Measurements from ENCODE around the gene FRMD3. TPM values are rescaled to one million over a fixed set of nuclear protein-coding genes. Genes with fewer than 3 reads are reported as not detected.

The FRMD3 gene
- total RNA-seq, 1 experiment from 2014 or later: 1.9 TPM

DNA sequence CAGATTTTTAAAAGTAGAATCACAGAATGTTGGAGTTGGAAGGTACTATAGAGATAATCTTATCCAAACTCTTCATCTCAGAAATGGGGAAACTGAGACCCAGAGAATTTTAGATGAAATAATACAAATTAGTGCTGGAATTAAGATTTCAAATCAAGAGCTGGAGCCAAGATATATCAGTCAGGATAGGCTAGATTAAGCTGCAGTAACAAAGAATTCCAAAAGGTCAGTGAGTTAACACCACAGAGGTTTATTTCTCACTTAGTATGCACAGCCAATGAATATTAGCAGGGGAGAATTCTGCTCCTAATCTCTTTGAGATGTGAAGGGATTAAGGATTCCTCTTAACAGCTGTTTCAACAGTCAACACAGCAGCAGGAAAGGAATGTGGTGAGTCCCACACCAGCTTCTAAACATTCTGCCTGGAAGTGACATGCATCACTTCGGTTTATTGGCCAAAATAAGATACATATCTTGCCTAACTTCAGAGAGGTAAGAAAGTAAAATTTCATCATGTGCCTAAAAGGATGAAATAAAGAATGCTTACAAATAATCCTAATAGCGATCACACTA lies 136.8 kb downstream of the FRMD3 start:
- ChIA-PET POLR2A (ENCODE audit: unreplicated experiment) (no interaction called here), CTCF (no interaction called here)
- H3K79me2 ChIP-seq (ENCODE audit: low read depth): no peaks in the 10 kb centered on the region
- no TSS peak for BruUV-seq (replicated peaks)
- no peak overlapping the region for H3K4me3 ChIP-seq
- no peak overlapping the region for H2AFZ ChIP-seq
- TF ChIP-seq EZH2 (IDR thresholded peaks at IDR 0.05; ENCODE audit: low read depth): no peak
- TF ChIP-seq, protein P1, sequence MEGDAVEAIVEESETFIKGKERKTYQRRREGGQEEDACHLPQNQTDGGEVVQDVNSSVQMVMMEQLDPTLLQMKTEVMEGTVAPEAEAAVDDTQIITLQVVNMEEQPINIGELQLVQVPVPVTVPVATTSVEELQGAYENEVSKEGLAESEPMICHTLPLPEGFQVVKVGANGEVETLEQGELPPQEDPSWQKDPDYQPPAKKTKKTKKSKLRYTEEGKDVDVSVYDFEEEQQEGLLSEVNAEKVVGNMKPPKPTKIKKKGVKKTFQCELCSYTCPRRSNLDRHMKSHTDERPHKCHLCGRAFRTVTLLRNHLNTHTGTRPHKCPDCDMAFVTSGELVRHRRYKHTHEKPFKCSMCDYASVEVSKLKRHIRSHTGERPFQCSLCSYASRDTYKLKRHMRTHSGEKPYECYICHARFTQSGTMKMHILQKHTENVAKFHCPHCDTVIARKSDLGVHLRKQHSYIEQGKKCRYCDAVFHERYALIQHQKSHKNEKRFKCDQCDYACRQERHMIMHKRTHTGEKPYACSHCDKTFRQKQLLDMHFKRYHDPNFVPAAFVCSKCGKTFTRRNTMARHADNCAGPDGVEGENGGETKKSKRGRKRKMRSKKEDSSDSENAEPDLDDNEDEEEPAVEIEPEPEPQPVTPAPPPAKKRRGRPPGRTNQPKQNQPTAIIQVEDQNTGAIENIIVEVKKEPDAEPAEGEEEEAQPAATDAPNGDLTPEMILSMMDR (conservative IDR thresholded peaks at IDR 0.05): no peak
- DNase-seq: no peak
- intact Hi-C loops (cut with micrococcal nuclease; ENCODE audit: unreplicated experiment): no loop called here
- no peaks in the 10 kb centered on the region for H3K9me2 ChIP-seq (ENCODE audit: insufficient read depth)
- no peaks in the 10 kb centered on the region for H3K27me3 ChIP-seq (ENCODE audit: insufficient read depth, low read depth)
- no peaks in the 10 kb centered on the region for H3F3A ChIP-seq (ENCODE audit: insufficient read depth, low read depth)
- no peak overlapping the region for H3K27ac ChIP-seq
- no peak overlapping the region for H3K4me2 ChIP-seq
- no peaks in the 10 kb centered on the region for H3K36me3 ChIP-seq (ENCODE audit: low read depth)
- H3K9me3 ChIP-seq (ENCODE audit: insufficient read depth, low read depth): no peaks in the 10 kb centered on the region
- no peaks in the 10 kb centered on the region for H3K4me1 ChIP-seq (replicated peaks; ENCODE audit: insufficient read depth)
- H4K20me1 ChIP-seq (ENCODE audit: insufficient read depth): no peaks in the 10 kb centered on the region

DNA sequence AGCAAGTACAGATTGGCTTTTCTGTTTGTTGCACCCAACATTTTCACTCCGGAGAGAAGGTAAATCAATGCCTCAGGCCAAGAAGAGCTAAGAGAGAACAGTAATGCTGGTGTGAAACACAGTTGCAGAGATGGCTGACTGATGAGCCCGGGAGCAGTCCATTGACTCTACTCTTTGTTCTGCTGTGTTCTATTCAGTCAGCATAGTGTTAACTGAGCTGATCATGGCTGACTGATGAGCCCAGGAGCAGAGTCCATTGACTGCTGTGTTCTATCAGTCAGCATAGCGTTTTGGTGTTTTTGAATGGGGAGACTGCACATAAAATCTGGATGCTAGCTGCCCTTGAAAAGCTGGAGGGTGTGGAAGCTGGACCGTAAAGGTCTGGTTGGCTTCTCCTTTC lies 141.4 kb downstream of the FRMD3 start:
- BruUV-seq (replicated peaks): no TSS peak
- H3K9me2 ChIP-seq (ENCODE audit: insufficient read depth): no peaks in the 10 kb centered on the region
- H3K27me3 ChIP-seq (ENCODE audit: insufficient read depth, low read depth): no peaks in the 10 kb centered on the region
- H3K36me3 ChIP-seq (ENCODE audit: low read depth): no peaks in the 10 kb centered on the region
- CTCF ChIA-PET: no interaction called here
- no peaks in the 10 kb centered on the region for H3K79me2 ChIP-seq (ENCODE audit: low read depth)
- intact Hi-C loops (cut with micrococcal nuclease; ENCODE audit: unreplicated experiment): no loop called here
- H3K4me1 ChIP-seq (replicated peaks; ENCODE audit: insufficient read depth): no peaks in the 10 kb centered on the region
- H3F3A ChIP-seq (ENCODE audit: insufficient read depth, low read depth): no peaks in the 10 kb centered on the region
- POLR2A ChIA-PET (ENCODE audit: unreplicated experiment): no interaction called here
- no peak overlapping the region for H3K4me2 ChIP-seq
- H3K4me3 ChIP-seq: no peak overlapping the region
- DNase-seq: no peak
- H2AFZ ChIP-seq: no peak overlapping the region
- H3K27ac ChIP-seq: no peak overlapping the region
- H3K9me3 ChIP-seq (ENCODE audit: insufficient read depth, low read depth): no peaks in the 10 kb centered on the region
- H4K20me1 ChIP-seq (ENCODE audit: insufficient read depth): no peaks in the 10 kb centered on the region
- TF ChIP-seq EZH2 (IDR thresholded peaks at IDR 0.05; ENCODE audit: low read depth): no peak
- TF ChIP-seq, protein P1 (conservative IDR thresholded peaks at IDR 0.05): no peak

DNA sequence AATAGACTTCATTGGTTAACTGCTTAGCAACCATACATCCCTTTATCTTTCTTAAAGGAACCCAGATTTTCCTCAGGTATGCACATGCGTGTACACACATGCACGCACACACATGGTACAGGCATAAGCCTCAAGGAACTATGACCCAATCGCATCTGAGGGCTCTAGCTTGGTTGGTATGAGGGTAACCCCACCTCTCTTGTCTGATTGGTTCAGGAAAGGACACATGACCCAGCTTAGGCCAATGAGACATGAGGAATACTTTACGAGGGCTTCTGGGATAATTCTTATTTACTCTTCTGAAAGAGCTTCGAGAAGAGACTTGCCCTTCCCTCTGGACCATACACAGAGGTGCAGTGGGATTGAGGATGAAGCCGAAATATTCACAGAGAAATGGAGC lies 141.9 kb downstream of the FRMD3 start:
- DNase-seq: no peak
- no peak overlapping the region for H2AFZ ChIP-seq
- H3K79me2 ChIP-seq (ENCODE audit: low read depth): no peaks in the 10 kb centered on the region
- TF ChIP-seq, protein P1 (conservative IDR thresholded peaks at IDR 0.05): no peak
- no peak for TF ChIP-seq EZH2 (IDR thresholded peaks at IDR 0.05; ENCODE audit: low read depth)
- H3K4me3 ChIP-seq: no peak overlapping the region
- no peak overlapping the region for H3K4me2 ChIP-seq
- intact Hi-C loops (cut with micrococcal nuclease; ENCODE audit: unreplicated experiment): no loop called here
- H3K4me1 ChIP-seq (replicated peaks; ENCODE audit: insufficient read depth): no peaks in the 10 kb centered on the region
- H3K9me3 ChIP-seq (ENCODE audit: insufficient read depth, low read depth): no peaks in the 10 kb centered on the region
- POLR2A ChIA-PET (ENCODE audit: unreplicated experiment): no interaction called here
- H3K27ac ChIP-seq: no peak overlapping the region
- CTCF ChIA-PET: no interaction called here
- no TSS peak for BruUV-seq (replicated peaks)
- H3K27me3 ChIP-seq (ENCODE audit: insufficient read depth, low read depth): no peaks in the 10 kb centered on the region
- H3K9me2 ChIP-seq (ENCODE audit: insufficient read depth): no peaks in the 10 kb centered on the region
- H3F3A ChIP-seq (ENCODE audit: insufficient read depth, low read depth): no peaks in the 10 kb centered on the region
- H3K36me3 ChIP-seq (ENCODE audit: low read depth): no peaks in the 10 kb centered on the region
- H4K20me1 ChIP-seq (ENCODE audit: insufficient read depth): no peaks in the 10 kb centered on the region
